Measurements from ENCODE around the gene PLCH1. TPM values are rescaled to one million over a fixed set of nuclear protein-coding genes. Genes with fewer than 3 reads are reported as not detected.

The PLCH1 gene
- total and polyA plus RNA-seq, 2 experiments from 2014 or later: 2.6 to 5.8 TPM

DNA sequence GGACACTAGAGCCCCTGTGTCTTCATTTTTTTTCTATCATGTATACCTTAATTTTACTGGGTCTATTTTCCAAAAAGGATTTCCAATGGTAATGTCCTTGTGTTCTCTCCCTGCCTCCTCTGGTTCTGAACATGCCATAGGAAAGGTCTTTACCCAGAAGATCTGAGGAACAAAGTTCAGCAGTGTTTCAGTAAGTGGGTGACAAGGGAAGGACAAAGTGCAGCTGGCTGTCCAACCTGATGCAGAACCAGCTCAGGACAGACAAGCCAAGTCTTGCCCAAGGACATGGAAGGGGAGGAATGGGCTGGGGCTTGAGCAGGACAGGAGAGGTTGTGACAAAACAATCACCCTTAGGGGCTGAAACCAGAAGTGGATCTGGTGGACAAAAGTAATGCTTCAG lies 390.2 kb downstream of the PLCH1 start:
- DNase-seq (ENCODE audit: low spot score): no peak
- H3K9me2 ChIP-seq (replicated peaks; ENCODE audit: insufficient read depth): no peaks in the 10 kb centered on the region
- no peaks in the 10 kb centered on the region for H3K4me1 ChIP-seq (ENCODE audit: insufficient read depth)
- H3K36me3 ChIP-seq (replicated peaks; ENCODE audit: insufficient read depth, low read depth): no peaks in the 10 kb centered on the region
- no peaks in the 10 kb centered on the region for H4K20me1 ChIP-seq (ENCODE audit: insufficient read depth, poor library complexity, severe bottlenecking)
- no peak overlapping the region for H3K4me3 ChIP-seq
- TF ChIP-seq EZH2phosphoT487 (IDR thresholded peaks at IDR 0.05; ENCODE audit: low read depth, severe bottlenecking, unreplicated experiment) (no peak), EZH2 (IDR thresholded peaks at IDR 0.05; ENCODE audit: borderline replicate concordance) (no peak)
- TF ChIP-seq, protein P1, sequence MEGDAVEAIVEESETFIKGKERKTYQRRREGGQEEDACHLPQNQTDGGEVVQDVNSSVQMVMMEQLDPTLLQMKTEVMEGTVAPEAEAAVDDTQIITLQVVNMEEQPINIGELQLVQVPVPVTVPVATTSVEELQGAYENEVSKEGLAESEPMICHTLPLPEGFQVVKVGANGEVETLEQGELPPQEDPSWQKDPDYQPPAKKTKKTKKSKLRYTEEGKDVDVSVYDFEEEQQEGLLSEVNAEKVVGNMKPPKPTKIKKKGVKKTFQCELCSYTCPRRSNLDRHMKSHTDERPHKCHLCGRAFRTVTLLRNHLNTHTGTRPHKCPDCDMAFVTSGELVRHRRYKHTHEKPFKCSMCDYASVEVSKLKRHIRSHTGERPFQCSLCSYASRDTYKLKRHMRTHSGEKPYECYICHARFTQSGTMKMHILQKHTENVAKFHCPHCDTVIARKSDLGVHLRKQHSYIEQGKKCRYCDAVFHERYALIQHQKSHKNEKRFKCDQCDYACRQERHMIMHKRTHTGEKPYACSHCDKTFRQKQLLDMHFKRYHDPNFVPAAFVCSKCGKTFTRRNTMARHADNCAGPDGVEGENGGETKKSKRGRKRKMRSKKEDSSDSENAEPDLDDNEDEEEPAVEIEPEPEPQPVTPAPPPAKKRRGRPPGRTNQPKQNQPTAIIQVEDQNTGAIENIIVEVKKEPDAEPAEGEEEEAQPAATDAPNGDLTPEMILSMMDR (IDR thresholded peaks at IDR 0.05; ENCODE audit: poor library complexity): no peak
- no peak overlapping the region for H3K4me2 ChIP-seq
- H3K27ac ChIP-seq: no peak overlapping the region
- H3K9me3 ChIP-seq (ENCODE audit: low read depth): no peaks in the 10 kb centered on the region
- H2AFZ ChIP-seq: no peak overlapping the region
- H3K27me3 ChIP-seq: no peaks in the 10 kb centered on the region
- H3K79me2 ChIP-seq: no peaks in the 10 kb centered on the region

GRCh38 chr3:155352900-155353490 lies 391.9 kb downstream of the PLCH1 start:
- H3K9me3 ChIP-seq (ENCODE audit: low read depth): no peaks in the 10 kb centered on the region
- 60% methylated on average over 6 of the region's 6 CpGs for WGBS (ENCODE audit: low lambda C conversion rate, missing lambda C conversion rate)
- no peaks in the 10 kb centered on the region for H3K9me2 ChIP-seq (replicated peaks; ENCODE audit: insufficient read depth)
- peak; percentile 37 for DNase-seq (ENCODE audit: low spot score)
- TF ChIP-seq, protein P1 (IDR thresholded peaks at IDR 0.05; ENCODE audit: poor library complexity): peak; percentile 67
- no peak for TF ChIP-seq EZH2phosphoT487 (IDR thresholded peaks at IDR 0.05; ENCODE audit: low read depth, severe bottlenecking, unreplicated experiment)
- no peaks in the 10 kb centered on the region for H4K20me1 ChIP-seq (ENCODE audit: insufficient read depth, poor library complexity, severe bottlenecking)
- H3K27ac ChIP-seq: no peak overlapping the region
- H3K79me2 ChIP-seq: no peaks in the 10 kb centered on the region
- no peak overlapping the region for H3K4me2 ChIP-seq
- H3K4me3 ChIP-seq: no peak overlapping the region
- no peaks in the 10 kb centered on the region for H3K27me3 ChIP-seq
- H3K36me3 ChIP-seq (replicated peaks; ENCODE audit: insufficient read depth, low read depth): no peaks in the 10 kb centered on the region
- H3K4me1 ChIP-seq (ENCODE audit: insufficient read depth): no peaks in the 10 kb centered on the region
- H2AFZ ChIP-seq: no peak overlapping the region

- Histone ChIP-seq H3K4me3 (no peak overlapping the region), H3K27me3 (no peaks in the 10 kb centered on the region), H3K4me2 (no peak overlapping the region), H3K79me2 (no peaks in the 10 kb centered on the region), H3K9me3 (ENCODE audit: low read depth) (no peaks in the 10 kb centered on the region), H3K4me1 (ENCODE audit: insufficient read depth) (no peaks in the 10 kb centered on the region), H2AFZ (no peak overlapping the region), H4K20me1 (ENCODE audit: insufficient read depth, poor library complexity, severe bottlenecking) (no peaks in the 10 kb centered on the region), H3K36me3 (replicated peaks; ENCODE audit: insufficient read depth, low read depth) (no peaks in the 10 kb centered on the region), H3K27ac (no peak overlapping the region), H3K9me2 (replicated peaks; ENCODE audit: insufficient read depth) (no peaks in the 10 kb centered on the region)
- WGBS (ENCODE audit: low lambda C conversion rate, missing lambda C conversion rate): 94% methylated on average over 1 of the region's 1 CpG
- no peak for DNase-seq (ENCODE audit: low spot score)
- TF ChIP-seq, protein P1 (IDR thresholded peaks at IDR 0.05; ENCODE audit: poor library complexity): no peak
- TF ChIP-seq EZH2phosphoT487 (IDR thresholded peaks at IDR 0.05; ENCODE audit: low read depth, severe bottlenecking, unreplicated experiment): no peak
- TF ChIP-seq EZH2 (IDR thresholded peaks at IDR 0.05; ENCODE audit: borderline replicate concordance): no peak
These were observed 394.3 kb downstream of the PLCH1 start for GRCh38 chr3:155350571-155350970.

- Histone ChIP-seq H2AFZ (no peak overlapping the region), H3K4me3 (no peak overlapping the region), H4K20me1 (ENCODE audit: insufficient read depth, poor library complexity, severe bottlenecking) (no peaks in the 10 kb centered on the region), H3K9me3 (ENCODE audit: low read depth) (no peaks in the 10 kb centered on the region), H3K79me2 (no peaks in the 10 kb centered on the region), H3K9me2 (replicated peaks; ENCODE audit: insufficient read depth) (no peaks in the 10 kb centered on the region), H3K27ac (no peak overlapping the region), H3K27me3 (no peaks in the 10 kb centered on the region), H3K4me1 (ENCODE audit: insufficient read depth) (no peaks in the 10 kb centered on the region), H3K36me3 (replicated peaks; ENCODE audit: insufficient read depth, low read depth) (no peaks in the 10 kb centered on the region), H3K4me2 (no peak overlapping the region)
- 78% methylated on average over 1 of the region's 1 CpG for WGBS (ENCODE audit: low lambda C conversion rate, missing lambda C conversion rate)
- TF ChIP-seq EZH2 (IDR thresholded peaks at IDR 0.05; ENCODE audit: borderline replicate concordance): no peak
- no peak for DNase-seq (ENCODE audit: low spot score)
These were observed 397.0 kb downstream of the PLCH1 start for GRCh38 chr3:155347901-155348300.

All from hepatocyte (in vitro differentiated cells).